NOMO-1 (cell line): Measurements from ENCODE around the gene EXOSC5.
A peak's percentile ranks its signal among the peaks of the same experiment; 100 is the strongest.
"Not testable (repeated sequence)": the region's sequence is repeated elsewhere in the genome, so short reads cannot be mapped to it uniquely, and the experiment has no call there.

ENCODE experiments used
- DNase-seq, 2 experiments: peaks; one replicate each; lab custom pipeline; 2025; ENCODE audit not compliant: unreplicated experiment in 2 of 2; lab: John Stamatoyannopoulos, UW

The EXOSC5 gene

GRCh38 chr19:41397086-41398049 lies at the start of gene EXOSC5, which contains the start of gene BCKDHA:
Gene EXOSC5, minus strand, starts transcription at chr19:41397359. Its CDS starts 31 bp downstream, at chr19:41397328.
Gene BCKDHA, plus strand, starts transcription at chr19:41397818. Its CDS starts 10 bp downstream, at chr19:41397828.
- DNase-seq = peak; percentile 99

GRCh38 chr19:41445575-41445974 lies 48.4 kb upstream of the EXOSC5 start:
- no peak for DNase-seq

DNA sequence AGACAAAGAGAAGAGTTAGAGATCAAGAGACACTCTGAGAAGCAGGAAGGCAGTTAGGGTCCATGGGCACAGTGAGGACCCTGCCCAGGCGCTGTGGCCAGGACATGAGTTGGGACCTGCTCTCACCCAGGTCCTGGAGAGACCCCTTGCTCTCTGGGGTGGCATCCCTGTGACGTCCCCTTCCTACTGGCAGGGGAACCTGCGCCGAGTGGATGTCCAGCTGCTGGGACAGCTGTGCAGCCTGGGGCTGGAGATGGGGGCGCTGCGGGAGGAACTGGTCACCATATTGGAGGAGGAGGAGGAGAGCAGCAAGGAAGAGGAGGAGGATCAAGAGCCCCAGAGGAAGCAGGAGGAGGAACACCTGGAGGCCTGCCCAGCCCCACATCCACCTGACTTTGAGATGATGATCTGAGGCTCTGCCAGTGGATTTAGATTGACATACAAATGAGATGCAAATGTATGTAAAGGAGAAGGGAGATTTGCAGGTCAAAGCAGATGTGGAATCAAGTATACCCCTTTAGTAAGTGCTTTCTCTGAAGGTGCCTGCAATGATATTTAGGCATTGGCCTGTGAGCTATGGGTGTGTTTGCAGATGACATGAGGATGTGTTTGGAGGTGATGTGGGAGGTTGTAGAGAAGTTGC lies 46.8 kb upstream of the EXOSC5 start:
- no peak for DNase-seq

DNA sequence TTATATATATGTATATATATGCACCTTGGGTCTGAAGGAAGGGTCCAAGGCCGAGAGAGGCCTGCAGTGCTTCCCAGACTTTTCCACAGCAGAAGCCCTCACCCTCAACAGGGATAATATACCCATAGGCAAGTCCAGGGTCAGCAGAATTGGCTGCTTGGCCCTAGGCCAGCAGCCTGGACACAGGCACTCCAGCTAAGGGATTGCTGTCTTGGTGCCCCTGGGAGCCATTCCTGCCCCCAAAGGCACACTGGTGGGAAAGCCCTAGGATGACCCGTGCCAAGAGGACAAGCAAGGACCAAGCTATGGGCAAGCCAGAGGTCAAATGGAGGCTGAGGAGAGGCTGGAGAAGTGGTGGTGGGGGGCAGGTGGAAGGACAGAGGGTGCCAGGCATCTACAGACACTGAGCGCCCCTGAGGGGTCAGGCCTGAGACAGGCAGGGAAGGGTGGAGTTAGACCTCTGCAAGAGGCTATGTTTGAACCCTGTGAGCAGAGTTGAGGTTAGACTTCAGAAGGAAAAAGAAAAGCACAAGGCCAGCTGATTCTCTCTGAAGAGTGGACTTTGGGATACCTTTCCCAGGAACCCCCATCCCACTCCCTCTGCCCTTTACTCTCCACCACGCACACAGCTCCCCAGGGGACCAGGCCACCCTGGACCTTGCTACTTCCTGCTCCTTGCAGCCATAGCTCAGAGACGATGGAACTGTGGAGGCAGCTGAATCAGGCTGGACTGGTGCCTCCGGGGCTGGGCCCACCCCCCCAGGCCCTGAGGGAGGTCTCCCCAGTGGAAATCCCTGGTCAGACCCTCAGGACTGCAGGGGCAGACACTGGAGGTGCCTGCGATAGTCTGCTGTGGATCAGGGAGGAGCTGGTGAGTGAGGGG lies 45.6 kb upstream of the EXOSC5 start, which contains the start of gene ERICH4:
Gene ERICH4 (plus strand): TSS at position 684 of the 883 bp plus-strand sequence. CDS start 14 bp downstream, at position 698.
- DNase-seq = no peak

DNA sequence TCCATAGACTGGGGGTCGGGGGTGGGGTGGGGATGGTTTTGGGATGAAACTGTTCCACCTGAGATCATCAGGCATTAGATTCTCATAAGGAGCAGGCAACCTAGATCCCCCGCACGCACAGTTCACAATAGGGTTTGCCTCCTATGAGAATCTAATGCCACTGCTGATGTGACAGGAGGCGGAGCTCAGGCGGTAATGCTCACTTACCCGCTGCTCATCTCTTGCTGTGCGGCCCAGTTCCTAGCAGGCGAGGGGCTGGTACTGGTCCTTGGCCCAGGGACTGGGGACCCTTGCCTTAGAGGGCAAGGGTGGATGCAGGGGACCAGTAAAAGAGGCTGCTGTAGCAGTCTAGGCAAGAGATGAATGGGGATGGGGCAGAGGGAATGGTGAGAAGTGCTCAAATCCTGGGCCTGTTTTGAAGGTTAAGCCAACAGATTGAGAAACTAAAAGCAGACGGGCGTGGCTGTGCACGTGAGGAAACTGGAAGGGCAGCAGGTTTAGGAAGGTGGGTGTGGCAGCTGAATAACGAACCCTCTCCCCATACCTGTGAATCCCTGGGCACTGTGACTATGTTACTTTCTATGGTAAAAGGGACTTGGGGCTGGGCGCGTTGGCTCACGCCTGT lies 44.3 kb upstream of the EXOSC5 start:
- DNase-seq = no peak

DNA sequence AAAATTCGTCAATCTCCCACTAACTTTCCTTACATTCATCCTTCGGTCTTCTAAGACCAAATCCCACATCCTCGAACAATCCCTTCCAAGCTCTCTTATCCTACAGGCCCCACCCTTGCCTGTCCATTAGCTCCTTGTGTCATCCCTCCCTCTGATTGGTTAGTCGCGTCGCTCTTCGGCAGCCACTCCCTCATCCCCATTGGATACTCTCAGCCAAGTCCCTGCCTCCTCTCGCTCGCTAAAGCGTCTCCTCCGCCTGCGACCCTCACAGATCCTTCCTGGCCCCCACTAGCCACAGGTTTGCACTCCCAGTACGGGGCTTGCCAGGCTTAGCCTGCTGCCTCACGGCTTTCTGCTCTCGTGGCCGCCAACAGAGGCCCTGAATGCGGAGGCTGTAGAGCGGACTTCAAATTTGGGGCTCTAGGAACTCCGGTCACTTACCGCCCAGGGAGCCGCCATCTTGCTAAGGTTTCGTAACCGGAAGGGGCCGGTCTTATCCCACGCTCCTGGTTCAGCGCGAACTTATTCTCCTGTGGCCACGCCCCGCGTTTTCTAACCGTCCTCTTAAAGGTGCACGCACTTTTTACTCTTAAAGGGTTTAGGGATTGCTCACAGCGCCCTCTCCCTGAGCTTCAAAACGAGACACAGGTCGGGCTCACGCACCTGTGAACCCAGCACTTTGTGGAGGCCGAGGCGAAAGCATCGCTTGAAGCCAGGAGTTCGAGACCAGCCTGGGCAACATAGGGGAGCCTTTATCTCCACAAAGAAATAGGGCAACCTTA lies 42.5 kb upstream of the EXOSC5 start, which contains the start of gene DMAC2:
Gene DMAC2 (minus strand): TSS at position 472 of the 782 bp plus-strand sequence. CDS start 13 bp downstream, at position 459.
- peak; percentile 94 to 98 for DNase-seq

DNA sequence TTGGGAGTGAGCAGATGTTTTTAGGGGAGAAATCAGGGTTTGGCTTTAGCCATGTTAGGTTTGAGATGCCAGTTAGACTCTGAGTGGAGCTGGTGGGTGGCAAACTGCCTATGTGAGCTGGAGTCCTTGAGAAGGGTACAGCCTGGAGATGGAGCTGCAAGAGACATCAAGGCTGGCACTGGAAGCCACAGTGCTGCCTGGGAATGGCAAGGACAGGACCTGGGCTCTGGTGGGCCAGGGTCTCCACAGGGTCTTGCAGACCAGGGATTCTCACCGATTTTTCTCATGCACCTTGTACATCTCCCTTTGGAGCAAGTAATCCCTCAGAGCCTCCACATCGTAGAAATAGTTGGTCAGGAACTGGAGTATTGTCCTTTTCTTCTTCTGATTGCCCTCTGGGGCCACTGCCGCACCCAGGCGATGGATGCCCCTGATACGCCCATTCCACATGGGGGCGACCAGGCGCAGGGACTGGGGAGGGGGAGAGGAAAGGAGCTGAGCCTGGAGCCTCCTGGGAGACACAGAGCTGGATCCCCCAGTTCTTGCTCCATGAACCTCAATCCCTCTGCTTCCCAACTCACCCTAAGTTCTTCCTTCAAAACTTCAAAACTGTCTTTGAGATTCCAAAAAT lies 40.9 kb upstream of the EXOSC5 start:
- no peak for DNase-seq

GRCh38 chr19:41436674-41436951 lies 39.5 kb upstream of the EXOSC5 start:
- DNase-seq = no peak

DNA sequence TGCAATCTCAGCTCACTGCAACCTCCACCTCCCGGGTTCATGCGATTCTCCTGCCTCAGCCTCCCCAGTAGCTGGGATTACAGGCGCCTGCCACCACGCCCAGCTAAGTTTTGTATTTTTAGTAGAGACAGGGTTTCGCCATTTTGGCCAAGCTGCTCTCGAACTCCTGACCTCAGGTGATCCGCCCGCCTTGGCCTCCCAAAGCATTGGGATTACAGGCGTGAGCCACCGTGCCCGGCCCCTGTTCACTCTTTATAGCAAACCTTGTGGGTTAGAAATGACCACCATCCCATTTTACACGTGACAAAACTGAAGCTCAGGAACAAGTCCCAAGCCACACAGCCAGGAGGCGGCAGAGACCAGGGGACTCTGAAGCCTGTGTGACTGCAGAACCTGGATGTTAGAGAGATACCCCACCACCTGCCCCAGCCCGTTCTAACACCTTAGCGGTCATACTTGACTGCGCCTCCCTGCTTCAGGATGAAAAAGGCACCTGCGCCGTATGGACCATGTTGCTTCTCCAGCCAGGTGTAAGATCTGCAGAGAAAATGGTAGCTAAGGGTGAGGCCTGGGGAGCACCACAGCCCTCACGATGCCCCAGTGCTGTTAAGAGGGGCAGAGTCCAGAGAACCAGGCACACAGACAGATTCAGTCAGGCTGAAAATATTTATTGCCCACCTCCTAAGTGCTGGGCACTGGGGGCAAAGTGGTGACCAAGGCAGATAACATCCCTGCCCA lies 38.9 kb upstream of the EXOSC5 start:
- DNase-seq = no peak

GRCh38 chr19:41435376-41435775 lies 38.2 kb upstream of the EXOSC5 start:
- not testable (repeated sequence) for DNase-seq

GRCh38 chr19:41434450-41434849 lies 37.3 kb upstream of the EXOSC5 start:
- DNase-seq = no peak

- no peak for DNase-seq
Measured at GRCh38 chr19:41433171-41433570, 36.0 kb upstream of the EXOSC5 start.

- peak; percentile 43 for DNase-seq
Measured at GRCh38 chr19:41431426-41432386, 34.5 kb upstream of the EXOSC5 start.

DNA sequence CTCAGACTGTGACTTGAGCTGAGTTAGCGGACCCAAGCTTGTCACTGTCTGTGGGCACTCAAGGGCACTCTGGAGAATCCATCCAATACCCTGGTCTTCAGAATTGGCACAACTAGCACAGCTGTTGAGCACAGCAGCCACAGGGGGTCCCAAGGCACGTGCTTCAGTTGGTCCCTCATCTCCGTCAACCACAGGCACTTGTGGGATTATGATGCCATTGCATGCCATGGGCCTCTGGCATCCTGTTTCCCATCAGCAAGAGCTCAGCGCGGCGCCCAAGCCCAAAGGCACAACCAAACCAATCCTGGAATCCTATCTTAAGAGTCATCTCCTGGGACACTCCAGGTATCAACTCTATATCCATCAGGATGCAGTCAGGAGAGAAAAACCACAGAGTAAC lies 33.8 kb upstream of the EXOSC5 start:
- no peak for DNase-seq

- DNase-seq = no peak
Measured at GRCh38 chr19:41428481-41428859, 31.3 kb upstream of the EXOSC5 start.

GRCh38 chr19:41427647-41428480 lies 30.7 kb upstream of the EXOSC5 start:
- peak in 1 of 2 experiments; percentile 52 for DNase-seq
